DLD1 (cell line): ENCODE results near the gene ZMYND8.
"Not testable (repeated sequence)": the region's sequence is repeated elsewhere in the genome, so short reads cannot be mapped to it uniquely, and the experiment has no call there.

Experiments
- in situ Hi-C: cut with HindIII; loops from 2 replicates; pipeline ENCODE4 v1.10.0; 2017; ENCODE audit warnings: low sequenced_read_pairs

The ZMYND8 gene

DNA sequence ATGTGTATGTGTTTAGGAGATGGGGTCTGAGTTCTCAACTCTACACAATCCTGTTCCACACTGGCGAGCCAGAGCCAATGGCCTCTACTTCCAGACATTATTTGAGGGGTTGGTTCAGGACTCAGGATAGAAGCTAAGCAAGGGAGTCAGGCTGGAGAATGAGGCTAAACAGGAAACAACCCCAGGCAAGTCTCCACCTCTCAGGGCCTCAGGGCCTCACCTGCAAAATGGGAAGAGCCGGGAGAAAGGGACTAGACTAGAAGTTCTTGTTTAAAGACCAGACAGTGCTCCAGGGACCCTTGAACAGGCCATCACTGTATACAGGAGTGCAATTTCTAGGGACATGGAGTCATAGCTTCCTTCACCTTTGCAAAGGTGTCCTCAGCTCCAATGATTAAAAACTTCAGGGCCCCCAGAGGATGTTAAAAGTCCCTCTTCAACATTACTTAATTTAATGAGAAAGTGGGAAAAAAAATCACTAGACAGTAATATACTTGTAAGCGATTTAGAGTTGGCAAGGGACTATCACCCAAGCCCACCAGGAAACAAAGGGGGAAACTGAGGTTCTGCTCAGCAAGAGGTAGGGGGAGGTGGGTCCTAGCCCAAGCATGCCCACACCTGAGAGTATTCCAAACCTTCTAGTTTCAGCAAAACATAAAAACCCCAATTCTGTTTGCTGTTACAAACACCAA lies 41.7 kb downstream of the ZMYND8 start:
- in situ Hi-C loops: no loop called here

DNA sequence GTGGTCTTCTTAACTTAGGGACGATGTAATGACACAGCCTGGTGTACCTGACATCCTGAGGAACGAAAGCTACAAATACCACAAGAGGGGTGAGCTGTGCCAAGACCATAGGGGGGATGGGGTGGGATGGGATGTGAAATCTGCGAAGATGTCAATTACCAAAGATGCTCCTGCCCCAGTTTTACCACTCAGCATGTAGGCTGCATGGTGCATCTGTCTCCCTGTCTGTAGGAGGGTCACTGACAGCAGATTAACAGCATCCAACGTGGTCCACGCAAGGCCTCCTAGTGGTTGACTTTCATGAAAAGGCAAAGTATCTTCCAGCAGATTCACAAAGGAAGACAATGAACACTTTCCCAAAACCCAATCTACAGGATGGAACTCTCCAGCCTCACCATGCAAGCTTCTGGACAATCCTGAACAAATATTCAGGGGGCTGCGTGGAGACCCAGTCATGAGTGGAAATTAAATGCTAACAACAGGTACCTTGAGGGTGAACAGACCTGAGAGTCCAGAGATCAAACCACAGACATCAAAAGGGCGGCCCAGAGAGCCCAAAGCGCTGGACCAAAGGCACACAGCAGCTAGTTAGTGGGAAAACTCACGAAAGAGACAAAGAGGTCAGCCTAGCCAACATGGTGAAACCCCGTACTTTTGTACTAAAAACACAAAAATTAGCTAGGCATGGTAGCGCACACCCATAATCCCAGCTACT lies 44.4 kb downstream of the ZMYND8 start:
- in situ Hi-C loops: no loop called here

- in situ Hi-C loops: no loop called here
Measured at GRCh38 chr20:47311211-47311610, 45.3 kb downstream of the ZMYND8 start.

GRCh38 chr20:47310729-47311128 lies 45.8 kb downstream of the ZMYND8 start:
- in situ Hi-C loops: no loop called here

DNA sequence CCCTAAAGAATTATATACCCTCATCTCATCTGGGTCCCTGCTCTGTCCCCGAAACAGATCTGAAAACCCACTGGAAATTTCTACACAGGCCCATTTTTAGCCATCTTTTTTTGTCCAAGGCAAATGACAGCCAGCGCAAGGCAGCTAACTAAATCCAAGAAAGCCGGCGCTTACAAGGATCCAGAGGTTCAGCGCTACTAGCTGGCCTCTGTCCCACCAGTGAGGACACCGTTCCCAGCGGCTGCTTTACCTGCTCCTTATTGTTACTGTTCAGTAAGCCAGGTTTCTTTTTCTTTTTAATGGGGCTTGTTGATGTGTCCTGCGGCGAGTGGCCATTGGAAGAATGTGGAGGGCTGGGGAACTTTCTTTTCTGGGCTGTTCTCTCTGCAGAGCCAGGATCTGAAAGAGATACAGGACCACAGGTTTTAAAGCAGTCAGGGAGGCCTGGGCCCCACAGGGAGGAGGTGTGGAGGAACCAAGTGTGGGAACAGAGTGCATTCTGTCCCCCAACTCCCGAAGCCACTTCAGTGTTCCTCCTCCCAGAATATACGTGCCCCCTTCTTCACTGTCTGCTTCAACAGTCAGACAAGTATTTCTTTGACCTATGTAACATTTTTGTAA lies 46.6 kb downstream of the ZMYND8 start:
- in situ Hi-C loops: no loop called here

- in situ Hi-C loops: no loop called here
Measured at GRCh38 chr20:47309394-47309793, 47.1 kb downstream of the ZMYND8 start.

DNA sequence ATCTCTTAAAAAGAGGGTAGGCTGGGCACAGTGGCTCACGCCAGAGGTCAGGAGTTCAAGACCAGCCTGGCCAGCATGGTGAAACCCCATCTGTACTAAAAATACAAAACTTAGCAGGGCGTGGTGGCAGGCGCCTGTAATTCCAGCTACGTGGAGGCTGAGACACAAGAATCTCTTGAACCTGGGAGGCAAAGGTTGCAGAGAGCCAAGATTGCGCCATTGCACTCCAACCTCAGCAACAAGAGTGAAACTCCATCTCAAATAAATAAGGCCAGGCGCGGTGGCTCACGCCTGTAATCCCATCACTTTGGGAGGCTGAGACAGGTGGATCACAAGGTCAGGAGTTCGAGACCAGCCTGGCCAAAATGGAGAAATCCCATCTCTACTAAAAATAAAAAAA lies 48.9 kb downstream of the ZMYND8 start:
- in situ Hi-C loops: not testable (repeated sequence)

DNA sequence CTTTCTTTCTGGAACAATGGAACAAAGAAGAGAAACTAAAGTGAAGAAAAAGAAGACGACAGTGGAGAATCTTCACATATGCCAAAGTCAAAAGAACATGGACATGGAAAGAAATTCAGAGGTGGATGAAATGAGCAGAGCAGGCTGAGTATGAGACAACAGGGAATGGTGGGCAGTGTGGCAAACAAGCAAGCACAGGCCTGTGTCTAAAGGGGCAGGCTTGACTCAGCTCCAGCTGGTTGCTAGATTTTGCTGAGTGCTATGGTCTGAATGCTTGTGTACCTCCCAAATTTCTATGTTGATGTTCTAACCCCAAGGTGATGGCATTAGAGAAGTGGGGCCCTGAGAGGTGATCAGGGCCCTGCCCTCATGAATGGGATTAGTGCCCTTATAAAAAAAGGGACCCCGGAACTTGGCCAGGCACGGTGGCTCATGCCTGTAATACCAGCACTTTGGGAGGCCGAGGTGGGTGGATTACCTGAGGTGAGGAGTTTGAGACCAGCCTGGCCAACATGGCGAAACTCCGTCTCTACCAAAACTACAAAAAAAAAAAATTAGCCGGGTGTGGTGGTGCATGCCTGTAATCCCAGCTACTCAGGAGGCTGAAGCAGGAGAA lies 49.6 kb downstream of the ZMYND8 start:
- in situ Hi-C loops: no loop called here

DNA sequence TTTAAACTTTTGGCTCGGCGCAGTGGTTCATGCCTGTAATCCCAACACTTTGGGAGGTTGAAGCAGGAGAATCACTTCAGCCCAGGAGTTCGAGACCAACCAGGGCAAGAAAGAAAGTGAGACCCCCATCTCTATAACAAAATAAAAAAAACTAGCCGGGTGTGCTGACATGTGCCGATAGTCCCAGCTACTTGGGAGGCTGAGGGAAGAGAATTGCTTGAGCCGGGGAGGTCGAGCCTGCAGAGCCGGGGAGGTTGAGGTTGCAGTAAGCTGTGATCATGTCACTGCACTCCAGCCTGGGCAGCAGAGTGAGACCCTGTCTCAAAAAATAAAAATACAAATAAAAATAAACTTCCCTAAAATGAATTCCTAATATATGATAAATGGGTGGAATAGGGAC lies 50.4 kb downstream of the ZMYND8 start:
- in situ Hi-C loops: no loop called here

GRCh38 chr20:47305667-47306066 lies 50.8 kb downstream of the ZMYND8 start:
- in situ Hi-C loops: no loop called here

GRCh38 chr20:47304287-47304686 lies 52.2 kb downstream of the ZMYND8 start:
- in situ Hi-C loops: no loop called here

GRCh38 chr20:47303736-47304135 lies 52.8 kb downstream of the ZMYND8 start:
- in situ Hi-C loops: no loop called here

DNA sequence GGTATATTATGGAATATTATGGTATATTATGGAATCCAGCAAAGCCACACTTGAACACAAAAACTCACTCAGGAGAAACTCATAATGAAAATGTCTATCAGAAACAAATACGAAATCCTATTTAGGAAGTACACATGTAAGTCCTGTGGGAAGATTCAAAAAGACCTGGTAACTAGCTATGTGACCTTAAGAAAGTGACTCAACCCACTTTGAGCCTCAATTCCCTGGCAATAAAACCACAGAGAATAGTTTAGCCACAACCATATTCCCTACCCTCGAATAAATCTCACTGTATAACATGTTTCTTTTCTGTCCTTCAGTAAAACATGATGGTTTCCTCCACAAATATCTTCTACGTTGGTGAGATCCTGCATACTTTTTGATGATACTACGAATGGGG lies 56.4 kb downstream of the ZMYND8 start:
- in situ Hi-C loops: no loop called here

DNA sequence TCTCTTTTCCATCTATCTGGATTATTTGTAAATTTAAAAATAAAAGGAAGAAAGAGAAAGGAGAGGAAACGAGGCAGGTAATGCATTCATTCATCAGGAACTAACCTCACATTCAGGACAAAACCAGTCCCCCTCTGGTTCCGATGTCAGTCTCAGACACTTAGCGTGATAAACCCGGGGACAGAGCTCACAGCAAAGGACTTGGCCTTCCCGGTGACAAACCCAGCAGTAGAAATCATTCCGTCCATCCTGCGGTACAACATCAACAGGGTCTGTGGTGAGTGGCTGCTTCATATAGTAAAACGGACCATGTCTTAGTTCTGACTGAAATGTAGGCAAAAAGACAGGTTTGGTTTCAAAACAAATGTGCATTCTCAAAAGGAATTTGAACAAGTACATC lies 57.9 kb downstream of the ZMYND8 start:
- in situ Hi-C loops: no loop called here

GRCh38 chr20:47297746-47298145 lies 58.8 kb downstream of the ZMYND8 start:
- in situ Hi-C loops: no loop called here

DNA sequence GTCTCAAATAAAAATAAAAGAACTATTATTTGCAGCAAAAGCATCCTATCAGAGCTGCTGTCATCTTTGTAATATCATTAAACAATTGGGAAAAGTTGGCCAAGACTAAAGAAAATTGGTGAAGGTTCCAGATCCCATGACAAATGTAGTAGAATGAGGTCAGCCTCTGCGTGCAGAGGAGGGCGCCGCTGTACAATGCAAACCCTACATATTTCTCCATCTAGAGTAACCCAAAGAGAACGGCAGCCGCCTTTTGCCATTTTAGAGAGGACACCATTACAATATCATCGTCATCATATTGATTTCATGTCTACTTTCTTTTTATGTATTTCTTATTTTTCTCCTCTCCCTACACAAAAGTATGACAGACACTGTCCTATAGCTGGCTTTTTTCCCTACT lies 59.5 kb downstream of the ZMYND8 start:
- in situ Hi-C loops: no loop called here

DNA sequence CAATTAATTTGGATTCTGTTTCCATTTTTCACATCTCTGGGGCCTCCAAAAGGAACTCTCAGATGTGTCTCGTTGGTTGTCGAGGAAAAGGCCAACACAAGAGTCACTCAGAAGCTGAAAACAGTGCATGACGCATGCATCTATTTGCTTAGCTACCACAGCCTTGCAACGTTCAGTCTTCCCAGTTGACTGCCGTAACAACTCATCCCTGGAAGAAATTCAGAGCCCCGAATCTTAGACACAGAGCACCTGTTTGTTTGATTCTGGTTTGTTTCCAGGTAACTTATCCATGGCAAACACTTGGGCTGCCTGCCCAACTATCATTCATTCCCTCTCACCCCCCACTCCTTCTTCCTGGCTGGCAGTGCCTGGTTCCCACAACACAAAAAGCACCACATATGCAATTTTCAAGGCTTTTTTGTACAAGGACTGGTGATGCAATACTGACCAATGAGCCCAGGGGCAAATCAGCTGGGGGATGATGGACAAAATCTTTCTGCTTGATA lies 60.5 kb downstream of the ZMYND8 start:
- in situ Hi-C loops: no loop called here

- in situ Hi-C loops: no loop called here
Measured at GRCh38 chr20:47295129-47295813, 61.2 kb downstream of the ZMYND8 start.

GRCh38 chr20:47293631-47294030 lies 62.9 kb downstream of the ZMYND8 start:
- in situ Hi-C loops: no loop called here

DNA sequence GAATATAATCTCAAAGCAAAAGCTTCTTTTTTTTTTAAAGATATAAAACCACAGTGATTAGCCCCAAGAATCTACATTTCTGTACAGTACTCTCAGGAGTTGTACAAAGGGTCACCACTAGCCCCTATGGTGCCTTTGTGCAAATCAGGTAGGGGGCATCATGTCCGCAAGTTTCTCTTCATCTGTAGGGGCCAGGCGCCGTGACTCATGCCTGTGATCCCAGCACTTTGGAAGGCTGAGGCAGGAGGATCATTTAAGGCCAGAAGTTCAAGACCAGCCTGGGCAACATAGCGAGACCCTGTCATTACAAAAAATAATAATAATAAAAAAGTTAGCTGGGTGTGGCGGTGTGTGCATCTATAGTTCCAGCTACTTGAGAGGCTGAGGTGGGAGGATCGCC lies 63.9 kb downstream of the ZMYND8 start:
- in situ Hi-C loops: no loop called here
